Measurements from ENCODE around the gene MRM1.

The MRM1 gene

DNA sequence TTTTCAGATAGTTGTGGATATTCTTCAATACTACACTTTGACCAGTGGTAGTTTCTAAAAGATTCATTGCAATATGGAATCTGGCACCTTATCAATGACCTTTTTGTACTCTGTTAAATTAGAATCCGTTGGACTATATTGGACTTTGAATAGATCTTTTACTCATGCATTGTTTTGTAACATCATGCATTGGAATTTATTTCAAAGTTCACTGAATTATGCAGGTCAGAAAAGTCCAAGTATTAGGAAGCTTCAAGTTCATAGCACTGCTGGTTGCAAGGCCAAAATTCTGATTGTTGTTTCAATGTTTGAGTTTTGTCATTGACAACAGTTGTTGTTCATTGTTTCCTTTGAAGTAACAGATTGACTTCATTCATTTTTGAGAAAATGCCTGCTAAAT is 17.6 kb upstream of the MRM1 start:
- TF ChIP-seq, protein P1, sequence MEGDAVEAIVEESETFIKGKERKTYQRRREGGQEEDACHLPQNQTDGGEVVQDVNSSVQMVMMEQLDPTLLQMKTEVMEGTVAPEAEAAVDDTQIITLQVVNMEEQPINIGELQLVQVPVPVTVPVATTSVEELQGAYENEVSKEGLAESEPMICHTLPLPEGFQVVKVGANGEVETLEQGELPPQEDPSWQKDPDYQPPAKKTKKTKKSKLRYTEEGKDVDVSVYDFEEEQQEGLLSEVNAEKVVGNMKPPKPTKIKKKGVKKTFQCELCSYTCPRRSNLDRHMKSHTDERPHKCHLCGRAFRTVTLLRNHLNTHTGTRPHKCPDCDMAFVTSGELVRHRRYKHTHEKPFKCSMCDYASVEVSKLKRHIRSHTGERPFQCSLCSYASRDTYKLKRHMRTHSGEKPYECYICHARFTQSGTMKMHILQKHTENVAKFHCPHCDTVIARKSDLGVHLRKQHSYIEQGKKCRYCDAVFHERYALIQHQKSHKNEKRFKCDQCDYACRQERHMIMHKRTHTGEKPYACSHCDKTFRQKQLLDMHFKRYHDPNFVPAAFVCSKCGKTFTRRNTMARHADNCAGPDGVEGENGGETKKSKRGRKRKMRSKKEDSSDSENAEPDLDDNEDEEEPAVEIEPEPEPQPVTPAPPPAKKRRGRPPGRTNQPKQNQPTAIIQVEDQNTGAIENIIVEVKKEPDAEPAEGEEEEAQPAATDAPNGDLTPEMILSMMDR (conservative IDR thresholded peaks at IDR 0.05; ENCODE audit: control insufficient read depth, insufficient read depth, low read depth, low read length), result no peak
- no peak overlapping the region for H3K4me3 ChIP-seq (ENCODE audit: control insufficient read depth, low read depth, low read length)
- no peak for DNase-seq (ENCODE audit: low read depth)

- no peak overlapping the region for H3K4me3 ChIP-seq (ENCODE audit: control insufficient read depth, low read depth, low read length)
- TF ChIP-seq, protein P1 (conservative IDR thresholded peaks at IDR 0.05; ENCODE audit: control insufficient read depth, insufficient read depth, low read depth, low read length), result no peak
- no peak for DNase-seq (ENCODE audit: low read depth)
Observed at GRCh38 chr17:36586138-36586537, 15.2 kb upstream of the MRM1 start.

GRCh38 chr17:36590082-36590481 is 11.3 kb upstream of the MRM1 start:
- TF ChIP-seq, protein P1 (conservative IDR thresholded peaks at IDR 0.05; ENCODE audit: control insufficient read depth, insufficient read depth, low read depth, low read length), result no peak
- no peak overlapping the region for H3K4me3 ChIP-seq (ENCODE audit: control insufficient read depth, low read depth, low read length)
- DNase-seq (ENCODE audit: low read depth), result peak; percentile 23

- peak; percentile 59 for DNase-seq (ENCODE audit: low read depth)
- H3K4me3 ChIP-seq (ENCODE audit: control insufficient read depth, low read depth, low read length), result peak within 1 kb of the TSS; percentile 57
- TF ChIP-seq, protein P1 (conservative IDR thresholded peaks at IDR 0.05; ENCODE audit: control insufficient read depth, insufficient read depth, low read depth, low read length), result no peak
Observed at GRCh38 chr17:36591434-36592315, 9.7 kb upstream of the MRM1 start, which contains the start of gene DHRS11. DHRS11 (plus strand) TSS chr17:36591879; CDS start chr17:36592010, 131 bp downstream.

GRCh38 chr17:36592316-36592715 is 9.1 kb upstream of the MRM1 start:
- DNase-seq (ENCODE audit: low read depth), result no peak
- H3K4me3 ChIP-seq (ENCODE audit: control insufficient read depth, low read depth, low read length), result peak overlapping the region; percentile 57
- TF ChIP-seq, protein P1 (conservative IDR thresholded peaks at IDR 0.05; ENCODE audit: control insufficient read depth, insufficient read depth, low read depth, low read length), result no peak

DNA sequence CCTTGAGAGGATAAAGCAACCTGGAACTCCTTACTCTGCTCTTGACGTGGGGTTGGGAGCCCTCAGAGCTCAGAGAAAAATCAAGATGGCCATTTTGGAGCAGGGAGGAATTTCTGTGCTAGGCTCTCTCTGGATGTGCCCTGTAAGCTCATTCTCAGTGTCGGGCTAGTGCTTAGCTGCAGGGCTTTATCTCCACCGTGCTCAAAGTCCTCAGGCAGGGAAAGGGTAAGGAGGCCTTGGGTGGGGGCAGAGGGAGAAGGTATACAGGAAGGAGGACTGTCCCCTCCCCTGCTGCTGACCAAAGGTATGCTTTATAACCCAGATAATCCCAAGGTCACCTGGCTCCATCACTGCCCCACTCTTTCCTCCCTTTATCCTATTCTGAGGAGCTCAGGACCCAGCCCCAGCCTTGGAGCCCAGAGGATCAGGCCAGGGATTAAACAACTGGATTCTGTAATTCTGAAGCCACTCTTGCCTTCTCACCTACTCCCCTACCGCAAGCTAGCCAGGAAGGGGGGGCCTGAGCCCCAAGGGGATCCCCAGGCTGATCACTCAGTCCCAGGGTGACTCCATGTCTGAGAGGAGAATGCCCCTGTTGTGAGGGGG is 8.6 kb upstream of the MRM1 start:
- no peak for DNase-seq (ENCODE audit: low read depth)
- TF ChIP-seq, protein P1 (conservative IDR thresholded peaks at IDR 0.05; ENCODE audit: control insufficient read depth, insufficient read depth, low read depth, low read length), result no peak
- H3K4me3 ChIP-seq (ENCODE audit: control insufficient read depth, low read depth, low read length), result peak overlapping the region; percentile 57

Measured in fibroblast of mammary gland (primary cell).